ENCODE measurements around the gene IMMP2L. TPM values are rescaled to one million over a fixed set of nuclear protein-coding genes. Genes with fewer than 3 reads are reported as not detected.
"Not testable (repeated sequence)": the region's sequence is repeated elsewhere in the genome, so short reads cannot be mapped to it uniquely, and the experiment has no call there.

Gene IMMP2L
- total RNA-seq = 32.0 TPM

DNA sequence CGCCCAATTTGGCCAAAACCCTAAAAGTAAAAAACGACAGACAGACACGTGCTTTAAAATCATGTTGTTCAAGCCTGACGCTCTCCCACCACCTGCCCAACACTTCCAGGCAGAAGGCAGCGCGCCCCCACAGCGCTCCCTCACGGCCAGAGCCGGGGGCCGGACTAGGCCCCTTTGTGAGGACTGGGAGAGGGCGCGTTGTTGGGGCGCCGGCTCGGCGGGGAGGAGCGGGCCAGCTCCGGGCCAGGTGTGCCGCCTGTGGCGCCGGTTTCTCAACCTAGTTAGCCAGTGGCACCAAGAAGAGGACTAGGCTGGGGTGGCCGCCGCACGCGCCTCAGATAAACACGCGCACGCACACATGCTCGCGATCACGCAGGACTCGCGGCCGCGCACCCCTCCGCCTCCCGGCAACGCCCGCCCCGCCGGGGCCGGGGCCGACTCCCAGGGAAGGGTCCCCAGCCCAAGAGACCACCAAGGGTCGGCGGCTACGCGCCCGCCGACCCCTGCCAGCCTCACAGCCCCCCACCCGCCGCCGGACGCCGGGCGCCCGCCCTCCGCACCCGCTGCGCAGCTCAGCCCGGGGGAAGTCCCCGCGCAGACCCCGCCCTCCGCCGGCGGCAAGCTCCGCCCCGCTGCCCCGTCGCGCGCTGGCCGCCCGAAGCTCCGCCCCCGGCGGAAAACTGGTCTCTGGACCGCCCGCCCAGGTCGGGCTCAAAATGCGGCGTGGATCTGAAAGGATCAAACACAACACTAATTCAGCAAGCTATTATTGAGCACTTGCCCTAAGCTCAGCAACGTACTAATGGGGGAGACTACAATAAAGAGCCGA is at the start of gene IMMP2L:
IMMP2L (minus strand) TSS at position 589 of the 829 bp plus-strand sequence.
- DNase-seq = peak; percentile 95

GRCh38 chr7:111609483-111610254 is 47.4 kb upstream of the IMMP2L start:
- DNase-seq = not testable (repeated sequence)

DNA sequence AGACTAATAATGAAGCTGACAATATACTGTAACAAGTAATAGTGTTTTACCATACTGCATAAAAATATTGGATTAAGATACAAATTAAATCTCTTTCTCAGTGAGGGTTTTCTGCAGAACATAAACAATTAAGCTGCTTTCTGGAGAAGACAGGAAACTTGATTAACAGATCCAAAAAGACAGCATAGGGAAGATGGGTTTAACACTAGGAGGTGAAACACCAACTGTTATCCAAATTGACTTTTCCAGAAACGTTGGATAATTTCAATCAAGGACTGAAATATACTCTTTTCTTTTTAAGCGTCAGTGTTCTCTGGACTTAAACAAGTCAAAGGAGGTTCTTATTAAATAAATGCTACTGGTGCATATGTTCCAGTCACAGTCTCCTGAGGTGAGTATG is 45.3 kb upstream of the IMMP2L start:
- no peak for DNase-seq

GRCh38 chr7:111605246-111605645 is 43.0 kb upstream of the IMMP2L start:
- no peak for DNase-seq

DNA sequence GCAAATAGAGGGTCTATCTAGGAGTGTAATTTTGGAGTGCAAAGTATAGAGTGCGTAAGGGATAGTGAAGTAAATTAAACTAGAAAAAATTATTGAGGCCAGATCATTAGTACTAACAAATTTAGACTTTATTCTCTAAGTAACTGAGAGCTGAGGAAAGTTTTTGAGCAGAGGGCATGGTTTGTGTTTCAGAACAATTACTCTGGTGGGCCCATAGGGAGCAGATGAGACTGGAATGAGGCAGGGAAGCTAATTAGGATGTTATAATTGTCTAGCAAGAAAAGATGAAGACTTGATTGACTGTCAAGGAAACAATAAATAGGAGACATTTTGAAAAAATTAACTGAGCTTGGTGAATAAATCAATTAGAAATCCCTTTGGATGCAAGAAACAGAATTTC is 37.8 kb upstream of the IMMP2L start:
- DNase-seq = no peak

DNA sequence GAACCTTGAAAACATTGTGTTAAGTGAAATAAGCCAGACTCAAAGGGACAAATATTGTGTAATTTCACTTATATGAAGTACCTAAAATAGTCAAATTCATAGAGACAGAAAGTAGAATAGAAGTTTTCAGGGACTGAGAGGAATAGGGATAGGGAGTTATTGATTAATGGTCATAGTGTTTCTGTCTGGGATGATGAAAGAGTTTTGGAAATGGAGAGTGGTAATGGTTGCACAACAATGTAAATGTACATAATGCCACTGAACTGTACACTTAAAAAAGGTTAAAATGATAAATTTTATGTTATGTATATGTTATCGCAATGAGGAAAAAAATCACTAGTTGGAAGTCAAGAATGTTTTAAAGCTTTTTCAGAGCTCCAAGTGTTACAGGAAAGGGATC is 33.5 kb upstream of the IMMP2L start:
- DNase-seq = no peak

GRCh38 chr7:111594602-111595001 is 32.3 kb upstream of the IMMP2L start:
- no peak for DNase-seq

DNA sequence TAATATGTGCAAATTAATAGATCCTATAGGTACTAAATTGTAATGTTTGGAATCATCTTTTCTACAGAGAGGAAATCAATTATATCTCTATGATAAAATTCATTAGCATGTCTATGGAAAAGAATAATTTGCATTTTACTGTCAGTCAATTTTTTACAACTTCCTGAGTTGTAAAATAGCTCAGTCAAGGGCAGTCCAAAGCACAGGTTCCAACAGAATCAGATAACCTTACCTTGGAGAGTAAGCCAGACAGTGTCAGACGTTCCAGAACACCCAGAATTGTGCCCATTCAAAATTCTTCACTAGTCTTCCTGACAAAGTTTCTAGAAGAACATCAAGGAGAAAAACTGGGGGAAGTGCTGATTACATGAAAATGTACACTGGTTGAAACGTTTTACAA is 31.1 kb upstream of the IMMP2L start:
- no peak for DNase-seq

DNA sequence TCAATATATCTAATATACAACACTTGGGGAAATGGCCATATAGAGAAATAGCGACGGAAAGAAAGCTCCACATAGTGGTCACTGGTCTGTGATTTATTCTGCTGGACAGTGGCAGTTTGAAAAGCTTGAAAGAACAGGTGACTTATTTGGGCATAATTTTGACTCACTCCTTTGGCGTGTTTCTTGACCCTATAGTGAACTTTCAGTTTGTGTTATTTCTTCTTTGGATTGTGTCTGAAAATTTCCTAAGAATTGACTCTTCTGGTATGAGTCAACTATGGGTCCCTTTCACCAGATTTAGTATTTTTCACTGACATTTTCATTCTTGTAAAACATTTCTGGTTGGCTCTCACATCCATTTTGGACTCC is 25.8 kb upstream of the IMMP2L start:
- DNase-seq = no peak

- DNase-seq = no peak
These were observed 25.2 kb upstream of the IMMP2L start for GRCh38 chr7:111587410-111588064.

DNA sequence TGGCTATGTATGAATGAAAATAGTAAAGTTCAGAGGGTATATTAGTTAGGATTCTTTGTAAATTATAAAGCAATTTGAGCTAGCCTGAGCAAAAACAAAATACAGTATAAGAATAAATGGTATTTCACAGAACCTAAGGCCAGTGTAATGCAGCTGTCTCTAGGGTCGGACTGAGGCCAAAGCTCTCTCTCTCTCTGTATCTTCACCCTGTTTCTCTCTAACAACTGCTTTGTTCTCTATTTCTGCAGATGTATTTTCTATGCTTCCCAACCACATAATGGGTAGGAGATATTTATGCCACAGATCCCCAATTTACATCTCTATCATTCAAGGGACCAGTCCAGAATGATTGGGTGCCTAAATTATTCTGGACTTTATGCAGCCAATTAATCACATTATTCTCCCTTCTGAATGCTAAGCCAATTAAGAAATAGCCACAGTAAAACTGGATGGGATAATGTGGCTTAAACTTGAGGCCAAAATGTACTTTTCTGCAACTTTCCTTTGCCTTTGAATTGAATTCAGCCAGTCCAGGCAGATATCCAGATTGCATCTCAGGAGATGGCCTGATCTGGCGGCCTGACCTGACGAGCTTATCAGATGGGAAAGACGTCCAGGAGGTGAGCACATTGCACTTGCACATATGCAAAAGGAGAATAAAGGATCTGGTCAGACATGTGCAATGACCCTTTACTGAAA is 24.6 kb upstream of the IMMP2L start:
- peak; percentile 20 for DNase-seq

DNA sequence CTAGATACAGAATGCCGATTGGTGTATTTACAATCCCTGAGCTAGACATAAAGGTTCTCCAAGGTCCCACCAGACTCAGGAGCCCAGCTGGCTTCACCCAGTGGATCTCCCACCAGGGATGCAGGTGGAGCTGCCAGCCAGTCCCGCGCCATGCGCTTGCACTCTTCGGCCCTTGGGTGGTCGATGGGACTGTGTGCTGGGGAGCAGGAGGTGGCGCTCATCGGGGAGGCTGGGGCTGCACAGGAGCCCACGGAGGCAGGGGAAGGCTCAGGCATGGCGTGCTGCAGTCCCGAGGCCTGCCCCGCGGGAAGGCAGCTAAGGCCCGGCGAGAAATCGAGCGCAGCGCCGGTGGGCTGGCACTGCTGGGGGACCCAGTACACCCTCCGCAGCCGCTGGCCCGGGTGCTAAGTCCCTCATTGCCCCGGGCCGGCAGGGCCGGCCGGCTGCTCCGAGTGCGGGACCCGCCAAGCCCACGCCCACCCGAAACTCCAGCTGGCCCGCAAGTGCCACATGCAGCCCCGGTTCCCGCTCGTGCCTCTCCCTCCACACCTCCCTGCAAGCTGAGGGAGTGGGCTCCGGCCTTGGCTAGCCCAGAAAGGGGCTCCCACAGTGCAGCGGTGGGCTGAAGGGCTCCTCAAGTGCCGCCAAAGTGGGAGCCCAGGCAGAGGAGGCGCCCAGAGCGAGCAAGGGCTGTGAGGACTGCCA is 19.6 kb upstream of the IMMP2L start:
- not testable (repeated sequence) for DNase-seq

- DNase-seq = not testable (repeated sequence)
These were observed 18.9 kb upstream of the IMMP2L start for GRCh38 chr7:111581207-111581606.

DNA sequence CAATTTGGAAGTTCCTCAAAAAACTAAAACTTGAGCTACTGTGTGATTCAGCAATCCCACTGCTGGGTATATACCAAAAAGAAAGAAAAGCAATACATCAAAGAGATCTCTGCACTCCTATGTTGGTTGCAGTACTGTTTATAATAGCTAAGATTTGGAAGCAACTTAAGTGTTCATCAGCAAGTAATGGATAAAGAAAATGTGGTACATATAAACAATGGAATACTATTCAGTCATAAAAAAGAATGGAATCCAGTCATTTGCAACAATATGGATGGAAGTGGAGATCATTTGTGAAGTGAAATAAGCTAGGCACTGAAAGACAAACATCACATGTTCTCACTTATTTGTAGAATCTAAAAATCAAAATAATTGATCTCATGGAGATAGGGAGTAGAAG is 16.5 kb upstream of the IMMP2L start:
- DNase-seq = no peak

DNA sequence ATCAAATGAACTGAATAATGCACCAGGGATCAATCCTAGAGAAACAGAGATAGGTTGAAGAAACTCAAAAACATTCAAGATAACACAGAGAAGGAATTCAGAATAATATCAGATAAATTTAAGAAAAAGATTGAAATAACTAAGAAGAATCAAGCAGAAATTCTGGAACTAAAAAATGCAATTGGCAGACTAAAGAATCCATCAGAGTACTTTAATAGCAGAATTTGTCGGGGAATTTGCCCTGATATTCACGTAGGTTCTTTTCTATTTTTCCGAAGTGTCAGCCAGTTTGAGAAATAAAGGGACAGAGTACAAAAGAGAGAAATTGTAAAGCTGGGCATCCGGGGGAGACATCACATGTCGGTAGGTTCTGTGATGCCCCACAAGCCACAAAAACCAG is 9.4 kb upstream of the IMMP2L start:
- DNase-seq = no peak

DNA sequence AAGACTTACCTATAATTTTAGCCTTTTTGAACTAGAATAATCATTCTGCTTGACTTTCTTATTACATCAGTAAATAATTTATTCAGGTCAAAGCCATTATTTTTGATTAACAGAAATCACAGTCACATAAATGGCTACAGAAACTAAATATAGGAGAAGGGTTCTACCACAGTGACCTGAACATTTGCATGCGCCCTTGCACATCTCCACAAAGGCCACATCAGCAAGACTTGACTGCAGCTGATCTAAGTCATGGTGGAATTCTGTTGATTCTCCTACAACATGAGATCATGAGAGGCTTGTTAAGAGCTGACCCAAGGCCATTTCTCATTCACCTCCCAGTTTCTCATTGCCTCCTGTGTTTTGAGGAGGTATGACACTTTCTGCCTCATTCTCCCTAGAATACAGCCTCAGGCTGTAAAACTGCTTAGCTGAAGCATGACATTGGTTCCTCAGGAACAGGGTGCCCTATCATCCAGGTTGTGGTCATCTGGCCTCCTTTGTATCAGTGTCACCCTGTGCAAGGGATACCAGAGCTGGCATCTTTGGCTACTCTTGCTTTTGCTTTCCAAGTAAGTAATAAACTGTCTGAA is 6.7 kb upstream of the IMMP2L start:
- no peak for DNase-seq

DNA sequence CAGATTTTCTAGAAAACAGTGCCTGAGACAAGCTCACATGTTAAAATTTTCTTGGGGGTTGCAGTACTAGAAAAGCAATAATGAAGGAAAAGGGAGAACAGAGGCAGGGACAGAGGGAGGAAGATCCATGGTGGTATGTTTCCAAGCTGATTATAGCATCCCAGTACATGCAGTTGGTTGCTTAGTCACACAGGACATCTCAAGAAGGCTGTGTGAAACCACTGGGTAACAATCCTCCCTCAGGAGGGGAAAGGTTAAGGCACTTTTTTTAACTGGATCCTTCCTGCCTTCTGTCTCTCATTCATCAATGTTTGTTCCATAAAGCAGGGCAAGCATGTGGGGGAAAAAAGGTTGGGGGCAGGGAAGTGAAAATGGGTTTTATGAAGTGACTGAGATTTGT is 6.1 kb upstream of the IMMP2L start:
- DNase-seq = no peak

DNA sequence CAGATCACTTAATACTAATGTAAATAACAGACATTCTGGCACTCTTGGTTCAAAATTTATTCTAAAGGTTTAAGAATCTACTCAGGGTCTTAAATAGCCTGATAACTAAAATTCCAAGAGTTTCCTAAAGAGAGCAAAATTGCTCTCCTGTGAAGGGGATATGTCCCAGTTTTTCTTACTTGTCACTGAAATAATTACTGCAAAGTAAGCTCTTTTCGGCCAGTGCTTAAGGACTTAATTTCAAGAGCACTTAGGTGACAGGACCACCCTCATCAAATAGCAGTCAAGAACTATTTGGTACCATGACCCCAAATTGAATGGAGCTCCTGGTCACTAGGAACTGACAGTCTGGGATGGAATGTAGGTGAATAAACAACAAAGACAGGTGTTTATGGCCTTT is 1.8 kb upstream of the IMMP2L start:
- no peak for DNase-seq

DNA sequence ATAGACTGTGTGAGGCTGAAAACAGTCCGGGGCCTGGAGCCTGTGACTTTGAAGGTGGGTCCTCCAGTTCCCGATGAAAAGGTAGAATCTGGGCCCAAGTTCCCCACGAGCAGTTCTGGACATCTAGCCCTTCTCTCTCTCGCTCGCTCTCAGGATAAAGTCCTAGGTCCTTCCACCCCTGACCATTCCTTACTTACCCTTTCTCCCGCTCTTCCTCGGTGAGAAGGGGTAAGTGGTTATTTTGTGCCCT is 713 bp downstream of the IMMP2L start:
- DNase-seq = no peak

DNA sequence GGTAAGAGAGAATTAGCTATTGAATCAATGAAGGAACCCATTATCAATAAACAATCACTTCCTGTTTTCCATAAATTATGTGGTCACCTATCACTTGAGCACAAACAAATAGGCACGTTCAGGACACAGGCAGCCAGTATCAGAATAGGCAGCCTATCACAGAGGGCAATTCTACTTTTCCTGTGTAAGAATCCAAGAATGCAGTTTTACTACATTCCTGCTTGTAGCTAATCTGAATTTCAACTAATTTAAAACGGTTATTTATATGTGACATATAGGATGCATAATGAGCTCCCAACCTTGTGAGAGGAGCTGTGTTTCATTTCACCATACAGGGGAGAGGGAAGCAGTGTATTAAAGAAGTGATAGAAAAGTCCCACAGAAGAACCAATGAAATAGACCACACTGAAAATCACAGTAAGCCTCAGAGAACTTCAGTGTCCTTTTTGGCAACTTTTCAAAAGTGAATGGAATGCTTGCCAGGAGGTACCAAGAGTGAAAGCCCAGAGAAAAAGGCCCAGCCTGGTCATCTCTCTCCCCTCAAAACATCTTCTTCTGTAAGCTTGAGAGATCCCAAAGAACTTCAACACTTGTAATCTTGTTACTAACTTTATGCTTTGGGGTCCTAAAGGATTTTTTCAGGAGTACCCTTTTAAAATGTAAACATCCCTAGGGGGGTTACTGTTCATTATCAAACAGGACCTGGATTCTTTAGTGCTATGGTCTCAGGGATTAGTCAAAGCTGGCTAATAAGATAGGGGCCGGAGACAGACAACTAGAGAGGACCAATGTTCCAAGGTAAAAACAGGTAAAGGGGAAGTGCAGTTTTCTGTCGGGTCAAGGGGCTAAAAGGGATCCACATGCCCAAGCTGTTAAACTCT is 1.3 kb downstream of the IMMP2L start:
- DNase-seq = peak; percentile 52

- peak; percentile 32 for DNase-seq
These were observed 3.3 kb downstream of the IMMP2L start for GRCh38 chr7:111558991-111559390.
